CD4-positive, alpha-beta T cell treated with Interleukin-6 at 100 ng/mL for 8 hours (primary cell): Measurements from ENCODE around the gene OR52E2.
"Not testable (repeated sequence)": the region's sequence is repeated elsewhere in the genome, so short reads cannot be mapped to it uniquely, and the experiment has no call there.

Source experiments
- DNase-seq: peaks from one replicate; pipeline ENCODE4 v3.0.0-alpha.2; 2020; ENCODE audit warnings: mixed read lengths, low spot score

OR52E2 gene

DNA sequence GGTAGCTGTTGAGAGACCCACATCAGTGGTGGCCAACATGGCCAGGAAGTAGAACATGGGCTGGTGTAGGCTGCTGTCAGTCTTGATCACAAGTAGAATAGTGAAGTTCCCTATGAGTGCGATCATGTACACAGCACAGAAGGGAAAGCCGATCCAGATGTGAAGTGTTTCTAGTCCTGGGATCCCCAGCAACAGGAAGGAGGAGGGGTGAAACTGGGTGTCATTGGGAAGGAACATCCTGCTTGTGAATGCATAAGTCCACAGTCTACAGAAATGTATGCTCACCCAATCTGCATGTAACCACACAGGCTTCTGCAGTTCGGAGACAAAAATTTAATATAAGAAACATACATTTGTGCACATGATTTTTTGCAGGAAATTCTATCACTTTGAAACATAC is at the start of gene OR52E2:
Gene OR52E2 (minus strand): TSS at position 237 of the 400 bp plus-strand sequence. CDS start 0 bp downstream, at position 237.
- no peak for DNase-seq

DNA sequence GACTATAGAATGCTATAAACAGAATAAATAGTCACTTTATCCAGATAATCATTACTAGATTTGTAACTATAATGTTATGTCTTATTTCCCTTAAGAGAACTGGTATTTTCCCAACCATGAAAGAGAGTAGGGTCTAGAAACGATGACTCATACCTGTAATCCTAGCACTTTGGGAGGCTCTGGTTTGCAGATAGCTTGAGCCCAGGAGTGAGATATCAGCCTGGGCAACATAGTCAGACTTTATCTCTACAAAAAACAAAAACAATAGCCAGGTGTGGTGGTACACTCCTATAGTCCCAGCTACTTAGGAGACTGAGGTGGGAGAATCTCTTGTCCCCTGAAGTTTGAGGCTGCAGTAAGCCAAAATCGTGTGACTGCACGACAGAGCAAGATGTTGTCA is 47.9 kb upstream of the OR52E2 start:
- no peak for DNase-seq

DNA sequence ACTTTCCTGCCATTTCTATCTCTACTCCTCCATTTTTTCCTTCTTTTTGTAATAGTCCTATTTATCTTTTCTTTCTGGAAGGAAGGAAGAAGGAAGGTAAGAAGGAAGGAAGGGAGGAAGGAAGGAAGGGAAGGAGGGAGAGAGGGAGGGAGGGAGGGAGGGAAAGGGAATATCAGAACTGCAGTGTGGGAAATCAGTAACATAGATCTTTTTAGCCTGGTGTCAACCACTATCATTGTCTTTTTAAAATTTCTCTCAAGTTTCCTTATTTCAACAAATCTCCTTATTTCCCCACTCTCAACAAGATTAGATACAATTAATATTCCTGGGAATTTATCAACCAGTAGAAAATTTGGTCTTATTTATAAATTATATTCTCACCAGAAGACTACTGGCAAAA is 43.6 kb upstream of the OR52E2 start:
- no peak for DNase-seq

DNA sequence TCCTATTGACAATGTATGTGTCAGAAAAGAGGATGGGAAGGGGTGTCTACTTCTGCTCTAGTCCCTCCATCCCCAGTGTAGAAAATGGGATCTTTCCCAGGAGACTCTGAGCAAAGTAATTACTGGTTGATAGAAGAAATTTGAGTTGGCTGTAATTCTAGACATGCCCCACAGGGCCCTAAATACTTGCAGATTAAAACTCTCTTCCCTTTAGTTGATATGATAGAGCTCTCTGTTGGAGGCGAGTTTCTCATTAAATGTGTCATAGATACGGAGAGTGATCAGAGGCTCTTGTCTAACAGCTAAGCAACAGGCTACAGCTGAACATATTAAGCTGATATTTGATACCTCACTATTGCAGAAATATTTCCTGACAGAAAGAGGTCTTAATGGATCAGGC is 42.8 kb upstream of the OR52E2 start:
- no peak for DNase-seq

DNA sequence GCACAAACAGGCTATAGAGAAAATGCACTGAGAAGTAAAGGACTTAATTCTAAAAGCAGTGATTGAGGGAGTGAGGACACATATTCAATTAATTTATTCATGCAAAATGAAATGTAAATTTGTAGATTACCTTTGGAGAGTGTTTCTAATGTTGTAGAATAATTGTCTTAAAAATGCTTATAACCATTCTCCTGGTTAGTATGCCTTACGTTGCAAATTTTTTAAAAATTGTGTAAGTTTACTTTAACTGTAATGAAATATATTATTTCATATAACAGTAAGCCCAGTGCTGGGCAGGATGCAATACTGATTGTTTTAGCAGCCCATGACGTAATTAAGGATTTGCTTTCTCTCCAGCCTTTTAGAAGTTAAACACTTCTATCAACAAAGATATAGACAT is 36.6 kb upstream of the OR52E2 start:
- DNase-seq: no peak

DNA sequence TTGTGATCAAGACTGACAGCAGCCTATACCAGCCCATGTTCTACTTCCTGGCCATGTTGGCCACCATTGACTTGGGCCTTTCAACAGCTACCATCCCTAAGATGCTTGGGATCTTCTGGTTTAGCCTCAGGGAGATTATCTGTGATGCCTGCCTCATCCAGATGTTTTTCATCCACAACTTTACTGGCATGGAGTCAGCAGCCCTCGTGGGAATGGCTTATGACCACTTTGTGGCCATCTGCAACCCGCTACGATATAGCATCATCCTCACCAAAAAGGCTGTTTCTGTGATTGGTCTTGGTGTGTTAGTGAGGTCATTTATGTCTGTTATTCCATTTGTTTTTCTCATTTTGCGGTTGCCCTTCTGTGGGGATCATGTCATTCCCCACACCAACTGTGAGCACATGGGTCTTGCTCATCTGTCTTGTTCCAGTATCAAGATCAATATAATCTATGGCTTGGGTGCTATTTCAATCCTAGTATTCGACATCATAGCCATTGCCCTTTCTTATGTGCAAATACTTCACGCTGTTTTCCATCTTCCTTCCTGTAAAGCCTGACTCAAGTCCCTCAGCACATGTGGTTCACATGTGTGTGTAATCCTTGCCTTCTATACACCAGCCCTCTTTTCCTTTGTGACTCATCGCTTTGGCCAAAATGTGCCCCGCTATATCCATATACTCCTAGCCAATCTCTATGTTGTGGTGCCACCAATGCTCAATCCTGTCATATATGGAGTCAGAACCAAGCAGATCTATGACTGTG is 33.6 kb upstream of the OR52E2 start:
- no peak for DNase-seq

DNA sequence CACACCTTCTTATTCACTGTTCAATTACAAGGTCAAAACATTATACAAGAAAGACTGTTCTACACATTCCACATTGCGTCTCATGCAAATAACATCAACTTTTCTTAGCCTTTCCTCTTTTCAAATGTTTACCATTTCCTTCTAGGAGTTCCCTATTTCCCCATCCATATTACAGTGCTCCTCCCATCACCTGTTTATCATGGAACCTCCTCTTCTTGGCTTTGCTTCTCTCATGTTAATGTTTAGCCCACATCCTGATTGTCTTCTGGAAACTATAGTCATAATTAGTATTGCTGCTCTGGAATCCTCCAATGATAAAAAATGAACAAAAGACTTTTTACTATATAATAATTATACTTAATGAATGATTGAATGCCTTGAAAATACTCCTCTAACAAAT is 31.2 kb upstream of the OR52E2 start:
- DNase-seq: no peak

DNA sequence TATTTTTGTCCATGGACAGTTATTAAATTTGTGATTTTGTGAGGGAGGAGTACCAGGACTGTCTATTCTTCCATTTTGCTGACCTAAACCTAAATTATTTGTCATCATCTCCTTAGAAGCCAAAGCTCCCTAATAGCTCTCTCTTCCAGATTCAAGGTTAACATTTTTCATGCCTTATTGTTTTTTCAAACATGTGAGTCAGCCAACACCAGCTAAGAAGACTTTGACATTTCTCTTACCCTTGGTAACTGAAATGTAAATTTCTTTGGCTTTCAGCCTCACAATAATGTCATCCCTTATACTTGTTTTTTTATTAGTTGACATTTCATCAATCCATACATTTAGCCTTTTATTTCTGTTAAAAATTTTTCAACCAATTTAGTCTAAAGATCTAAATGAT is 29.1 kb upstream of the OR52E2 start:
- DNase-seq: no peak

DNA sequence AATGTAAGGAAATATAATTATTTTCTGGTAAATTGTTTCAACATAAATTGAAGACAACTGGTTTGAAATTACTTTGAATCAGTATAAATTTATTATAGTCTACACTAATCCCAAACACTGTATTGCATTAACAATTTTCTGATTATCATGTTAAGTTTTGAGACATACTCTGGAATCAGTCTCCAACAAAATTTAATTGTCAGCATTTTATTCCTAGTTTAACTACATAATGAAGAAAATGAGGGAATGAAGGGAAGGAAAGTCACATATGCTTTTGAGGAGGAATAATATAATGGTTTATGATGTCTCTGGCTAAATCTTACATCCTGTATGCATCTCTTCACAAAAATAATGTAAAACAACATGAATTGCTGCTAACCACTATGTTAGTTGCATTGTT is 24.2 kb upstream of the OR52E2 start:
- DNase-seq: no peak

DNA sequence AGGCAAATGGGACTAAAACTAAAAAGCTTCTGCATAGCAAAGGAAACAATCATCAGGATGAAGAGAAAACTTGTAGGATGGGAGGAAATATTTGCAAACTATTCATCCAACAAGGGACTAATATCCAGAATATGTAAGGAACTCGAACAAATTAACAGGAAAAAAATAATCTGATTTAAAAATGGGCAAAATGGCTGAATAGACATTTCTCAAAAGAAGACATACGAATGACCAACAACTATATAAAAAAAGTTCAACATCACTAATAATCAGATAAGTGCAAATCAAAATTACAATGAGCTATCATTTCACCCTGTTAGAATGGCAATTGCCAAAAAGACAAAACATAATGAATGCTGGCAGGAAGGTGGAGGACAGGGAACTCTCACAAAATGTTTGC is 22.0 kb upstream of the OR52E2 start:
- no peak for DNase-seq

DNA sequence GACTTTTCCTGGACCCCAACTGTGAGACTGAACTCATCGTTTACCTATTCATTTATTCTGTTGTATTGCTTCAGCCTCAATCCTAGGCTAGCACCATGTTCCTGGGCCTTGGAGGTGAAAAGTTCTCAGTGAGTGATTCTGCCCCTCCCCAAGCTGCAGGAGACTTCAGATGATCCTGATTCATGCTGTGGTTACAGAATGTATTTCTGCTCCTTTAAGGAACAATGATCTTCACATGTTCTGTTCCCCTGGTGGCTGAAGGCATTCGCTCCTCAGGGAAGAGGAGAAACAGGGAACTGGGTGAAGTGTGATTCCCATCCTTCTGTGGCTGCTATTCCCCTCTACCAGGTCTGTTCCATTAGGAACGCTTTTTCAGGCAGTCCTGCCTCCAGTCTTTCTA is 12.4 kb upstream of the OR52E2 start:
- no peak for DNase-seq

DNA sequence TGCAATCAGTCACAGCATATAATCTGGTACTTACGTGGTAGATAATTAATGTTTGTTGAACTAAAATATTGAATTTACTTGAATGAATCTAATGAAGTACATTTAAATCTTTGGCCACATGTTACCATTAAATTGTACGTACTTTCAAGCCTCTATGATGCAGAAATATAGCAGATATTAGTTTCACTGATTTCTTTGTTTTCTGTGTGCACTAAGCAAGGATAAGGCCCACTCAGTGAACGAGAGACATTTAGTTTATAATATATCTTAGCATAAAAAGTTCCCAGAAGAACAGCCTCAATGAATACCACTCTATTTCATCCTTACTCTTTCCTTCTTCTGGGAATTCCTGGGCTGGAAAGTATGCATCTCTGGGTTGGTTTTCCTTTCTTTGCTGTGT is 9.8 kb upstream of the OR52E2 start, which contains the start of gene OR52E1:
Gene OR52E1 (plus strand): TSS at position 301 of the 400 bp plus-strand sequence.
- DNase-seq: no peak

DNA sequence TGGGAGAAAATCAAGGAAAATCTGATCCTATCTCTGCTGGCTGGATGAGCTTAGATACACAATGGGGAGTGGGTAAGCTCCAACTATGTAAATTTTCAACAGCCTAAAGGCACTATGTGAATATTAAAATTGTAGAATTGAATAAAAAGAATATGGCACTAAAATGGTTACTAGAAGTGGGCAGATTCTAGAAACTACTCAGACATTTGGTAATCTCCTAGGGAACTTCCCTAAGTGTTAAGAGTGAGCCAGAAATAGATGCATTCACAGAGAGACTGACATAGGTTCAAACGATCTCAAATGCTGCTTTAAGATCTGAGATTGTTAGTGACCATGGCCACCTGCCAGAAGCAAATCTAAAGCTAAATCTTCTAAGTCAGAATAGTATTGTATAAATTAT is 5.6 kb upstream of the OR52E2 start:
- no peak for DNase-seq

DNA sequence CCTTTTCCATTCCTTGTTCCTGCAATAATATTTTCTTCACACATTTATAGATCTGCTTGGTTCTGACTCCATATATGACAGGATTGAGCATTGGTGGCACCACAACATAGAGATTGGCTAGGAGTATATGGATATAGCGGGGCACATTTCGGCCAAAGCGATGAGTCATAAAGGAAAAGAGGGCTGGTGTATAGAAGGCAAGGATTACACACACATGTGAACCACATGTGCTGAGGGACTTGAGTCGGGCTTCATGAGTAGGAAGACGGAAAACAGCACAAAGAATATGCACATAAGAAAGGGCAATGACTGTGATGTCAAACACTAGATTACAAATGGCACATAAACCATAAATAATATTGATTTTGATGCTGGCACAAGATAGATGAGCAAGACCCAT is 748 bp downstream of the OR52E2 start:
- not testable (repeated sequence) for DNase-seq

DNA sequence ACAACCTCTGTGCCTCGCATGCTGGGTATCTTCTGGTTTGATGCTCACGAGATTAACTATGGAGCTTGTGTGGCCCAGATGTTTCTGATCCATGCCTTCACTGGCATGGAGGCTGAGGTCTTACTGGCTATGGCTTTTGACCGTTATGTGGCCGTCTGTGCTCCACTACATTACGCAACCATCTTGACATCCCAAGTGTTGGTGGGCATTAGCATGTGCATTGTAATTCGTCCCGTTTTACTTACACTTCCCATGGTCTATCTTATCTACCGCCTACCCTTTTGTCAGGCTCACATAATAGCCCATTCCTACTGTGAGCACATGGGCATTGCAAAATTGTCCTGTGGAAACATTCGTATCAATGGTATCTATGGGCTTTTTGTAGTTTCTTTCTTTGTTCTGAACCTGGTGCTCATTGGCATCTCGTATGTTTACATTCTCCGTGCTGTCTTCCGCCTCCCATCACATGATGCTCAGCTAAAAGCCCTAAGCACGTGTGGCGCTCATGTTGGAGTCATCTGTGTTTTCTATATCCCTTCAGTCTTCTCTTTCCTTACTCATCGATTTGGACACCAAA is 12.6 kb downstream of the OR52E2 start:
- DNase-seq: no peak

DNA sequence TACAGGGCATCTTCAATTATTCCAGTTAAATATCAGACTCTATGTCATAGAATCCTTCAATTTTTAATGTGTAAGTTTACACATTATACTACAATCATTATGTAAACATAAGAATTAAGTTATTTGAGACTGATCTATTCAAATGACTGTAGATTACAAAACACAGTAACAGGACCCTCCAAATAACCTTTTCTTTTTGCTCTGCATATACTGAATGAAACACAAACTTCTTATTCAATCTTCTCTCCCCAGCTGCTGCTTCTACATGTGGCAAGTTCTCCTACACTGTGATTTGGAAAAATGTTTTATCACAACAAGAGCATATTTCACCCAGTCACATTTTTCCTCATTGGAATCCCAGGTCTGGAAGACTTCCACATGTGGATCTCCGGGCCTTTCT is 13.2 kb downstream of the OR52E2 start, which contains the start of gene OR52J3:
Gene OR52J3 (plus strand): TSS at position 301 of the 400 bp plus-strand sequence. CDS start 0 bp downstream, at position 301.
- no peak for DNase-seq

DNA sequence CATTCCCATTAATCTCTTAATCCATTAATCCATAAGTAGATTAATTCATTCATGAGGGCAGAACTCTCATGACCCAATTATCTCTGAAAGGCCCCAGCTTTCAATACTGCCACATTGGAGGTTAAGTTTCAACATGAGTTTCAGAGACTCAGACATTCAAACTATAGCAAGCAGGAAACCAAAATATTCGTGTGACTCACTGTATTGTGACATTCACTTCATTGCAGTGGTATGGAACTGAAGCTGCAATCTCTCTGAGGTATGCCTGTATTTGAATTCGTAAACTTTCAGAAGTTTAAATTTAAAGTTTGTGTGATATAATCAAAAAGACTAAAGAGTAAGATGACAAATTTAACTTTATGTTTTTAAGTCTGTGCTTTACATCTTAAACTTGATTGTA is 16.0 kb downstream of the OR52E2 start:
- no peak for DNase-seq

DNA sequence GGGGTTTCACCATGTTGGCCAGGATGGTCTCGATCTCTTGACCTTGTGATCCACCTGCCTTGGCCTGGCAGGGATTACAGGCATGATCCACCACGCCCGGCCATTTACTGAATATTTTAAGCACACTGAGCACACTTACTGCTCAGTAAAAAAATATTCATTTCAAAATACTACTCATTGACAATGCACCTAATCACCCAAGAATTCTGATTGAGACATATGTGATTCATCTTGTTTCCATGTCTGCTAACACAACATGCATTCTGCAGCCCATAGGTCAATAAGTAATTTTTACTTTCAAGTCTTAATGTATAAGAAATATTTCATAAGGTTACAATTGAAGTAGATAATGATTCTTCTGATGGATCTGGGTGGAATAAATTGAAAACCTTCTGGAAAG is 17.3 kb downstream of the OR52E2 start:
- DNase-seq: no peak

DNA sequence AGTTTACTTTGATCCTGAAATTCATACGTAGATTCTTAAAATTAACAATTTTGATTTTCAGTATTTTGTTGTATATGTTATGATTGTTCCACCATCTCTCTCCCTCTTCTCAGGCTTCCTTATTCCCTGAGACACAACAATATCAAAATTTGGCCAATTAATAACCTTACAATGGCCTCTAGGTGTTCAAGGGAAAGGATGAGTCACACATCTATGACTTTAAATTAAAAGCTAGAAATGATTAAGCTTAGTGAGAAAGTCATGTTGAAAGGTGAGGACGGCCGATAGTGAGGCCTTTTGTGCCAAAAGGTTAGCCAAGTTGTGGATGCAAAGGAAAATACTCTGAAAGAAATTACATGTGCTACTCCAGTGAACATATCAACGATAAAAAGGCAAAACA is 18.6 kb downstream of the OR52E2 start:
- no peak for DNase-seq

DNA sequence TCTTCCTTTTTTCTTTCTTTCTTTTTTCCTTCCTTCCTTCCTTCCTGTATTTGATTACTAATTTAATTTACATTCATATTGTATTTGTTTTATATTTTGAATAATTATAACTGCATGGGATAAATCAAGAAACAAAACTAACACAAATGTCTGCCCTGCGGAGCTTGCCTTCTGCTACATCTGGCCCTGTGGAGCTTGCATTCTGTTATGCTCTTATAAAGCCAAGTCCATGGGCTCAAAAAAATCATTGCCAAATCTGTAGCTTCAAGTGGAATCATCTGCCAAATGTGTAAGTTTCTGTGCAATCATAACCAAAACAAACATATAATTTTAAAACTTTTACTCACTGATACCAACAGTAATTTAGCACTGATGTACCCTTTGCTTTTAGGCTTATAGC is 21.1 kb downstream of the OR52E2 start:
- no peak for DNase-seq

DNA sequence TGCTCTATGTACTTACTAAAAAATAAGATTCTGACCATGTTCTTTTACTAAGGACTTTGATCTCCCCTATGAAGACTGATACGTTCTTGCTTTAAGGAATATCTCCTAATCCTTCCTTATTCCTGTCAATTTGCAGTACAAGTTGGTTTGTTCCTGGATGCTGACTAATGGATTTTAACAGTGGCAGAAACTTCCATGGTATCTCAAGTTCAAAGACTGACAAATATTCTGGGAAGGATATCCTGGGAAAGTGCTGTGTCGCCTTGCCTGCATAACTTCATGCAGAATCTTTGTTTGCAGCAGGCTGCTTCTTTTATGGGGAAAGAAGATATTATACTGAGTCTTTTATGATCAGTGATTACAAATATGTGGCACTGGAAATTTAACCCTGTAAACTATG is 21.5 kb downstream of the OR52E2 start:
- no peak for DNase-seq

DNA sequence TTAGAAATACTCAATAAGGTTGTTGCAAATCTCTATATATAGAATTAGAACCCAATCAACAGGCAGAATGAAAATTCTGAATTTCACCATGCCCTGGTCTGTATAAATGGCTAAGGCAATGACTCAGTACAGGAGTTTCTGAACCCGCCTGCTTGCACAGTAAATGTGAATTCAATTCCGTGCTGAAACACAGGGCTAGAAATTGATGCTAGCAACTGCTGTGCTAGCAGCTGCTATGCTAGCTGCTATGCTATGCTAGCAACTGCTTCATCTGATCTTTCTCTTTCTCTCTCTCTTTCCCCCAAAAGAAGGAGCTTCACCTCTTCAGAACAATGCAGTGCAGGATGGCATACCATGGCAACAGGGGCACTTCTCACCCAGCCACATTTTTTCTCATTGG is 22.8 kb downstream of the OR52E2 start:
- DNase-seq: no peak

DNA sequence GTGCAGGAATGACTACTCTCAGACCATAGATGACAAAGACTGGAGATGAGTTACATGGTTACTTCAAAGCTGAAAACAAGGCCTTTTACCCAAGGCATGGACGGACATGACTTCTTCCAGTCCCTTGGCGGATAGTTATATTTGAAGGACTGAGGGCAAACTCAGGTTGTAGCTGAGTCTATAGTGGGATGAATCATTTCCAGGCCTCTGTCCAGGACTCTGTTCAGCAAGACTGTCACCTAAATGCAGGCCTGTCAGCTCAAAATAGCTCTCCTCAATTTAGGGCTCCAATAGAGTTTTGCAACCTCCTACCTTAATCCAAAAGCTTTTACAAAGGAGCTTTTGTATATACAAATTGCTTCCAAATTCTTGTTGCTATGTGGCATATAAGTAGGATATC is 37.4 kb downstream of the OR52E2 start:
- no peak for DNase-seq

DNA sequence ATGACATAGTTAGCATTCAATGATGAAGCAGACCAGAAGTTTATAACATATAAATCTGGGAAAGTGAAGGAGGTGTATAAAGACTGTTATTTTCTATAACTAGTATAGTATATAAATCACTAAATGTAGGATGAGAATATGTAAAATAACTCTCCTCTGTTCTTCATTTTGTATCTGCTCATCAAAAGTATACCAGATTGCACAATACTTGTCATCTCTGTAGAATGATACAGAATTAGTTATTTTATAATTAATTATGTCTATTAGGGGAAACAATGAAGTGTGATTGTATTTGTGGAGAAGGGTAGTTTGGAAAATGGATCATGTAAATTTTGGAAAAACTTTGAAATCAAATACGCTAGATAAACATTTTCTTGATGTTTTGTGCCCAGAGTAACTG is 46.4 kb downstream of the OR52E2 start:
- no peak for DNase-seq
